ENCODE data around the gene MCC. TPM values are rescaled to one million over a fixed set of nuclear protein-coding genes. Genes with fewer than 3 reads are reported as not detected.

Gene MCC
- total RNA-seq, 6 donors from 2014 or later, result 12.1 to 67.1 (median 21.3) TPM

DNA sequence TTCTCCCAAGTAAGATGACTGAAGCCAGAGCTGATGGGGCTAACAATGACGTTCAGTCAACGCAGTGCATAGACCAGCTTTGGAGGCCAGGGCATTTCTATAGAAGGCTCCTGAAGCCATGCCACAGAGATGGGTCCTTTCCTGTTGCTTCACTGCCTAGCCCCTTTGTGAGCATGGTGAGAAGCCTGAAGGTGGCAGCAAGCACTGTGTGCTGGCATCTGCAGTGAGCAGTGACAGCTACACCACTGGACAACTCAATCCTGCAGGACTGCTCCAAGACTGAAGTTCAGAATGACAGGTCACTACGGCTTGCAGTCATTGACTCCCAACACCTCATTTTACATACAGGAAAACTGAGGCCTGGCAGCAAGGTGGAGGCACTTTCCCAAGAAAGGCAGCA lies 282.4 kb downstream of the MCC start:
- no peak for TF ChIP-seq EP300 (IDR thresholded peaks at IDR 0.05)
- TF ChIP-seq, protein P1, sequence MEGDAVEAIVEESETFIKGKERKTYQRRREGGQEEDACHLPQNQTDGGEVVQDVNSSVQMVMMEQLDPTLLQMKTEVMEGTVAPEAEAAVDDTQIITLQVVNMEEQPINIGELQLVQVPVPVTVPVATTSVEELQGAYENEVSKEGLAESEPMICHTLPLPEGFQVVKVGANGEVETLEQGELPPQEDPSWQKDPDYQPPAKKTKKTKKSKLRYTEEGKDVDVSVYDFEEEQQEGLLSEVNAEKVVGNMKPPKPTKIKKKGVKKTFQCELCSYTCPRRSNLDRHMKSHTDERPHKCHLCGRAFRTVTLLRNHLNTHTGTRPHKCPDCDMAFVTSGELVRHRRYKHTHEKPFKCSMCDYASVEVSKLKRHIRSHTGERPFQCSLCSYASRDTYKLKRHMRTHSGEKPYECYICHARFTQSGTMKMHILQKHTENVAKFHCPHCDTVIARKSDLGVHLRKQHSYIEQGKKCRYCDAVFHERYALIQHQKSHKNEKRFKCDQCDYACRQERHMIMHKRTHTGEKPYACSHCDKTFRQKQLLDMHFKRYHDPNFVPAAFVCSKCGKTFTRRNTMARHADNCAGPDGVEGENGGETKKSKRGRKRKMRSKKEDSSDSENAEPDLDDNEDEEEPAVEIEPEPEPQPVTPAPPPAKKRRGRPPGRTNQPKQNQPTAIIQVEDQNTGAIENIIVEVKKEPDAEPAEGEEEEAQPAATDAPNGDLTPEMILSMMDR (IDR thresholded peaks at IDR 0.05), result peak in 2 of 6 experiments; percentile 18 to 26
- no peak for TF ChIP-seq POLR2AphosphoS5 (IDR thresholded peaks at IDR 0.05)
- DNase-seq (no peak), ATAC-seq (ENCODE audit: low FRiP score in 2 of 2) (no peak)
- Histone ChIP-seq H3K9me3 (no peaks in the 10 kb centered on the region), H3K36me3 (no peaks in the 10 kb centered on the region), H3K27me3 (no peaks in the 10 kb centered on the region), H3K4me3 (no peak overlapping the region), H3K4me1 (peaks cover 14 to 27% (median 19%) of the 10 kb centered on the region in 4 donors), H3K27ac (peak overlapping the region in 1 of 4 donors; percentile 7)
- WGBS, 2 donors, result 59 to 81% methylated on average over 3 of the region's 3 CpGs

DNA sequence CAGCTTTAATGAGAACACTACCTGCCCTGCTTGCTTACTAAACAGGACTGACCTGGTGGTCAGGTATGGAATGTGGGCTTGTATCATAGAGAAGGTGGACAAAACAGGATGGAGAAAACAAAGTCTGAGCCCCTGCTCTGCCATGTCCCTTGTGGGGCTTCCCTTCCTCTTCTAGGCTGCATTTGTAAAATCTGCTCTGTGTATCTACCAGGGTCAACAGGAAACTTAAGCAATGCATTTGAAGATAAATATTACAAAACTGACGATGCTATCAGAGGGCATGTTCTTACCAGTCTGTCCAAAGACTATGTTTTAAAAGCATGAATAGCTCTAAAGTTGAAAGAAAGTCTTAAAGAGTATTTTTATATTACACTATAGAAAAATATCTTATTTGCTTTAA lies 282.9 kb downstream of the MCC start:
- DNase-seq (no peak), ATAC-seq (ENCODE audit: low FRiP score in 2 of 2) (no peak)
- Histone ChIP-seq H3K9me3 (no peaks in the 10 kb centered on the region), H3K36me3 (no peaks in the 10 kb centered on the region), H3K27me3 (no peaks in the 10 kb centered on the region), H3K4me1 (peaks cover 14 to 27% (median 19%) of the 10 kb centered on the region in 4 donors), H3K4me3 (no peak overlapping the region), H3K27ac (peak overlapping the region in 2 of 4 donors; percentile 7 to 23)
- 30 to 47% methylated on average over 1 of the region's 1 CpG for WGBS, 2 donors
- TF ChIP-seq EP300 (IDR thresholded peaks at IDR 0.05) (no peak), POLR2AphosphoS5 (IDR thresholded peaks at IDR 0.05) (no peak), POLR2A (IDR thresholded peaks at IDR 0.05) (no peak)
- TF ChIP-seq, protein P1 (IDR thresholded peaks at IDR 0.05), result no peak

GRCh38 chr5:113204525-113205161 lies 283.6 kb downstream of the MCC start:
- Histone ChIP-seq H3K27ac (no peak overlapping the region), H3K36me3 (no peaks in the 10 kb centered on the region), H3K4me3 (no peak overlapping the region), H3K4me1 (peaks cover 14 to 27% (median 19%) of the 10 kb centered on the region in 4 donors), H3K27me3 (no peaks in the 10 kb centered on the region), H3K9me3 (no peaks in the 10 kb centered on the region)
- ATAC-seq (ENCODE audit: low FRiP score in 2 of 2) (peak in 1 of 2 donors; percentile 69), DNase-seq (no peak)
- WGBS, 2 donors, result 75% methylated on average over 7 of the region's 7 CpGs
- TF ChIP-seq POLR2A (IDR thresholded peaks at IDR 0.05) (no peak), EP300 (IDR thresholded peaks at IDR 0.05) (no peak), POLR2AphosphoS5 (IDR thresholded peaks at IDR 0.05) (no peak)
- TF ChIP-seq, protein P1 (IDR thresholded peaks at IDR 0.05), result no peak

DNA sequence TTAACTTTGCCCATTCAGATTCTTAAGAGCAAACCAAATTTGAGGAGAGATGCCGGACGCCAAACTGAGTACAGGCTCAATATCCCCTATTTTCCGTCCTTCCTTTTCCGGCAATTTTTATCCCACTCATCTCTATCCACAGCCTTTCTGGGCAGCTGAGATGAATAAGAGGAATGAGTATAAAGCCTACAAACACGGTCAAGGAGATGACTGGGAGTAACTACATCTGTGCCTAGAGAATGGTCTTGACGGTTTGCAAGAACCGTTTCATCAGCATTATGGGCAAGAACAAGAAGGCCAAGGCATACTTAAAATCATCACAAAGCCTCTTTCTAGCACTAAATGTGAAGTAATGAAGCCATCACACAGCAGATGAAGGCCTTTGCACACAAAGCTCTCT lies 284.3 kb downstream of the MCC start:
- Histone ChIP-seq H3K36me3 (no peaks in the 10 kb centered on the region), H3K27ac (no peak overlapping the region), H3K9me3 (no peaks in the 10 kb centered on the region), H3K4me3 (no peak overlapping the region), H3K27me3 (no peaks in the 10 kb centered on the region), H3K4me1 (peaks cover 14 to 27% (median 19%) of the 10 kb centered on the region in 4 donors)
- TF ChIP-seq EP300 (IDR thresholded peaks at IDR 0.05) (no peak), POLR2A (IDR thresholded peaks at IDR 0.05) (no peak), POLR2AphosphoS5 (IDR thresholded peaks at IDR 0.05) (no peak)
- TF ChIP-seq, protein P1 (IDR thresholded peaks at IDR 0.05), result no peak
- no peak for ATAC-seq (ENCODE audit: low FRiP score in 2 of 2)
- DNase-seq, result no peak
- WGBS, 2 donors, result 88 to 91% methylated on average over 7 of the region's 7 CpGs

Measured in upper lobe of left lung (tissue), 6 donors.